Stimulated activated CD4-positive, alpha-beta T cell treated with anti-CD3 and anti-CD28 coated beads, TNF-alpha, amount 100 ng/mL, for 24 hours (primary cell): ENCODE results near the gene LEKR1.
"Not testable (repeated sequence)": the region's sequence is repeated elsewhere in the genome, so short reads cannot be mapped to it uniquely, and the experiment has no call there.

ENCODE experiments used
- DNase-seq, 3 experiments: peaks; one replicate each; pipeline ENCODE4 v3.0.0-alpha.2; 2020; ENCODE audit warnings: low read depth in 3 of 3

Gene LEKR1

GRCh38 chr3:156806698-156807097 lies 19.5 kb upstream of the LEKR1 start:
- no peak for DNase-seq

GRCh38 chr3:156808025-156808424 lies 18.1 kb upstream of the LEKR1 start:
- DNase-seq, result no peak

- DNase-seq, result no peak
Measured at GRCh38 chr3:156811089-156811862, 14.9 kb upstream of the LEKR1 start.

- no peak for DNase-seq
Measured at GRCh38 chr3:156812521-156813335, 13.4 kb upstream of the LEKR1 start.

- no peak for DNase-seq
Measured at GRCh38 chr3:156814295-156814694, 11.9 kb upstream of the LEKR1 start.

- peak in 1 of 3 experiments; percentile 26 for DNase-seq
Measured at GRCh38 chr3:156816091-156816793, 9.9 kb upstream of the LEKR1 start.

GRCh38 chr3:156816794-156817645 lies 9.1 kb upstream of the LEKR1 start:
- DNase-seq, result peak; percentile 80 to 87 (median 80)

GRCh38 chr3:156817646-156818272 lies 8.4 kb upstream of the LEKR1 start:
- DNase-seq, result no peak

- no peak for DNase-seq
Measured at GRCh38 chr3:156818273-156818651, 7.9 kb upstream of the LEKR1 start.

- no peak for DNase-seq
Measured at GRCh38 chr3:156818890-156819289, 7.3 kb upstream of the LEKR1 start.

- DNase-seq, result no peak
Measured at GRCh38 chr3:156819842-156820691, 6.1 kb upstream of the LEKR1 start.

GRCh38 chr3:156820692-156821080 lies 5.5 kb upstream of the LEKR1 start:
- DNase-seq, result no peak

GRCh38 chr3:156822626-156823260 lies 3.4 kb upstream of the LEKR1 start:
- DNase-seq, result not testable (repeated sequence)

GRCh38 chr3:156825795-156826143 lies 384 bp upstream of the LEKR1 start:
- DNase-seq, result no peak

- no peak for DNase-seq
Measured at GRCh38 chr3:156826896-156827882, 1.0 kb downstream of the LEKR1 start.

- no peak for DNase-seq
Measured at GRCh38 chr3:156831006-156831405, 4.9 kb downstream of the LEKR1 start.

GRCh38 chr3:156834435-156834834 lies 8.3 kb downstream of the LEKR1 start:
- DNase-seq, result no peak

GRCh38 chr3:156834962-156835535 lies 8.9 kb downstream of the LEKR1 start:
- no peak for DNase-seq
